22Rv1 (cell line): ENCODE data around the gene MAP4K3.

Experiments
- ZFX ChIP-seq: fragments of 450-650 bp; IDR thresholded peaks from 2 replicates; pipeline ENCODE4 v1.6.1; 2017; ENCODE audit warnings: antibody characterized with exemption, borderline replicate concordance
- TF ChIP-seq, protein P1 (sequence below): fragments of 450-650 bp; IDR thresholded peaks from 2 replicates; pipeline ENCODE4 v1.5.1; 2017; ENCODE audit warnings: mild to moderate bottlenecking

DNA sequence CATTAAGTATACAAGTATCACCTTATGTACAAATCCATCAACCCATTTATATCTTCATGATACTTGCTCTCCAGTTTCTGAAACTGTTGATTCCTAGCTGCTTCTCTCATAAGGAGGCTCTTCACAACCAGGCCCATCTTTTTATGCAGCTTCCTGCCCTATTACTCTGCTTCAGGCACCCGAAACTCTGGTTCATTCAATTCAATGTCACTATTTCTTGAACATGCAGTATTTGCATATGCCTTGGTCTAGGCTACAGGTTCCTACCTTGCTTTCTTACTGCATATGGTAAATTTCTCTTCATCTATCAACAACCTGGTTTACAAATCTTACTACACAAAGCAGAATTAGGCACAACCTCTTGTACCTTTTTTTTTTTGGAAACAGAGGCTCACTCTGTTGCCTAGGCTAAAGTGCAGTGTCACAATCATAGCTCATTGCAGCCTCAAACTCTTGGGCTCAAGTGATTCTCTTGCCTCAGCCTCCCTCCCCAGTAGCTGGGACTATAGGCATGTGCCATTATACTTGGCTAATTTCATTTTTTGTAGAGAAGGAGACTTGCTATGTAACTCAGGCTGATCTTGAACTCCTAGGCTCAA lies 190.6 kb downstream of the MAP4K3 start:
- TF ChIP-seq, protein P1, sequence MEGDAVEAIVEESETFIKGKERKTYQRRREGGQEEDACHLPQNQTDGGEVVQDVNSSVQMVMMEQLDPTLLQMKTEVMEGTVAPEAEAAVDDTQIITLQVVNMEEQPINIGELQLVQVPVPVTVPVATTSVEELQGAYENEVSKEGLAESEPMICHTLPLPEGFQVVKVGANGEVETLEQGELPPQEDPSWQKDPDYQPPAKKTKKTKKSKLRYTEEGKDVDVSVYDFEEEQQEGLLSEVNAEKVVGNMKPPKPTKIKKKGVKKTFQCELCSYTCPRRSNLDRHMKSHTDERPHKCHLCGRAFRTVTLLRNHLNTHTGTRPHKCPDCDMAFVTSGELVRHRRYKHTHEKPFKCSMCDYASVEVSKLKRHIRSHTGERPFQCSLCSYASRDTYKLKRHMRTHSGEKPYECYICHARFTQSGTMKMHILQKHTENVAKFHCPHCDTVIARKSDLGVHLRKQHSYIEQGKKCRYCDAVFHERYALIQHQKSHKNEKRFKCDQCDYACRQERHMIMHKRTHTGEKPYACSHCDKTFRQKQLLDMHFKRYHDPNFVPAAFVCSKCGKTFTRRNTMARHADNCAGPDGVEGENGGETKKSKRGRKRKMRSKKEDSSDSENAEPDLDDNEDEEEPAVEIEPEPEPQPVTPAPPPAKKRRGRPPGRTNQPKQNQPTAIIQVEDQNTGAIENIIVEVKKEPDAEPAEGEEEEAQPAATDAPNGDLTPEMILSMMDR = no peak
- no peak for TF ChIP-seq ZFX
